Stimulated activated CD8-positive, alpha-beta memory T cell treated with anti-CD3 and anti-CD28 coated beads, Interleukin-7, amount 100 ng/mL, for 24 hours (primary cell): Measurements from ENCODE around the gene LYRM2.

Source experiments
- DNase-seq: peaks from one replicate; pipeline ENCODE4 v3.0.0-alpha.2; 2020; ENCODE audit warnings: low read depth

Gene LYRM2

DNA sequence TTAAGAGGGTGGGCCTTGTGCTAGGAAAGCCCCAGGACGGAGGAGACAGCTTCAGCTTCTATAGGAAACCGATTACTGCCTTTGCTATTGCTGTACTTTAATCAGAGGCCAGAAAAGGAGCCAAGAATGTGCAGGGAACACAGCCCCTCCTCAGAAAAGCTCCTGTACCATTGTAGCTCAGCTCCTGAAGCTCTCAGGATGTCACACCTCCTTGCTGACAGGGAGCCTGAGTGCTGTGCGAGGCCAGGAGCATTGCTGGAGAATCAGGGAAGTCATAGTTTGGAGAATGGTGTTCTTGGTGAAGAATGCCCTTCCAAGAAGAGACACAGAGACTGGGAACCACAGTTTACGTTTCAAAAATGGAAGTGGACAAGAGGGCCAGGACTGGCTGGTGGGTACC is 46.8 kb downstream of the LYRM2 start:
- DNase-seq: no peak

GRCh38 chr6:89590133-89590532 is 48.4 kb downstream of the LYRM2 start:
- DNase-seq: no peak

- no peak for DNase-seq
Measured at GRCh38 chr6:89589297-89590025, 49.1 kb downstream of the LYRM2 start.

GRCh38 chr6:89585154-89585553 is 53.4 kb downstream of the LYRM2 start:
- DNase-seq: no peak

DNA sequence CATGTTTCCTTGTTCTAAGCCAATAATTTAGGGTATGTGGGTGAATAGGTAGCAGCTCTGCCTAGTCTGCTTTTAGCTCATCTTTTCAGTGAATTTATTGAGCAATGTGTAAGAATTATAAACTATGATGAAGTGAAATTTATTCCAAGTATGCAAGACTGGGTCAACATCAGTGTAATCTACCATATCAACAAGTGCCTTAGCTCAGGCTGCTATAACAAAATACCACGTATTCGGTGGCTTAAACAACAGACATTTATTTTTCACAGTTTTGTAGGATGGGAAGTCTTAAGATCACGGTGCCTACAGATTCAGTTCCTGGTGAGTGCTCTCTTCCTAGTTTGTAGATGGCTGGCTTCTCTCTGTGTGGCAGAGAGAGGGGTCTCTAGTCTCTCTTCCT is 54.0 kb downstream of the LYRM2 start:
- no peak for DNase-seq

GRCh38 chr6:89583559-89583958 is 55.0 kb downstream of the LYRM2 start:
- DNase-seq: no peak

GRCh38 chr6:89582669-89583325 is 55.8 kb downstream of the LYRM2 start:
- DNase-seq: no peak

DNA sequence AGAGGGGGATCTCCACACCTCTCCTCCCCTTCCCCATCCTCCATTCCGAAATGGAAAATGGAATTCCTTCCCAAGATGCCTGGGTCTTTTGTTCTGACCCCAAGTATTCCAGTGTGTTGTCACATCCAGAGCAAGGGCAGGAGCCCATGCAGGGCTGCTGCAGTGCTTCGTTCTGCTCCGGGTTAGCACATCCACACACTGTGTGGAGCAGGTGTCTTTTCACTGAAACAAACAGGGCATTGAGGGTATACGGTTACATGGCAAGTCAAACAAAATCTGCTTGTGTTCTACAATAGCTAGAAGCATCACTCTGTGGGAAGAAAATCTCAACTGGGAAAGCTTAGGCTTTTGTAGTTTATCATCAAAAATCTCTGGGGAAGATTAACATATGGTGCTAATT is 56.9 kb downstream of the LYRM2 start:
- no peak for DNase-seq

GRCh38 chr6:89580997-89581666 is 57.4 kb downstream of the LYRM2 start:
- no peak for DNase-seq

DNA sequence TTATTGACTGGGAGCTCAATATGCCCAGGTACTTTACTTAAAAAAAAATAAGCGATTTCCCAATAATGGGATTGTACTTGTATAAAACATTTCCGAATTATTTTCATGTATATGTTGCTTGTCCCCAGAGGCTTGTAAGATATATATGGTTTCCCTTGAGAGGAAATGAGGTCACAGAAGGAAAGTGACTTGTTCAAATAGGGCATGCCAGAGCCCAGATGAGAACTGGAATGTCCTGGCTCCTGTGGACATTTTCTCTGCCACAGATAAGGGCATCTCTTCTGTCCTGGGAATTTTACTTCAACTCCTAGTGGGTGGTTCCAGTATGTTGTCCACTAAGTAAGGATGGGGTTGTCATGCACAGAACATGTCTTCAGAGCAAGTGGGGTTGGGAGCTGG is 63.0 kb downstream of the LYRM2 start:
- DNase-seq: no peak

- no peak for DNase-seq
Measured at GRCh38 chr6:89574910-89575561, 63.5 kb downstream of the LYRM2 start.

- DNase-seq: no peak
Measured at GRCh38 chr6:89567630-89568390, 70.7 kb downstream of the LYRM2 start.

- DNase-seq: no peak
Measured at GRCh38 chr6:89566930-89567629, 71.5 kb downstream of the LYRM2 start.

GRCh38 chr6:89566008-89566800 is 72.3 kb downstream of the LYRM2 start:
- no peak for DNase-seq

DNA sequence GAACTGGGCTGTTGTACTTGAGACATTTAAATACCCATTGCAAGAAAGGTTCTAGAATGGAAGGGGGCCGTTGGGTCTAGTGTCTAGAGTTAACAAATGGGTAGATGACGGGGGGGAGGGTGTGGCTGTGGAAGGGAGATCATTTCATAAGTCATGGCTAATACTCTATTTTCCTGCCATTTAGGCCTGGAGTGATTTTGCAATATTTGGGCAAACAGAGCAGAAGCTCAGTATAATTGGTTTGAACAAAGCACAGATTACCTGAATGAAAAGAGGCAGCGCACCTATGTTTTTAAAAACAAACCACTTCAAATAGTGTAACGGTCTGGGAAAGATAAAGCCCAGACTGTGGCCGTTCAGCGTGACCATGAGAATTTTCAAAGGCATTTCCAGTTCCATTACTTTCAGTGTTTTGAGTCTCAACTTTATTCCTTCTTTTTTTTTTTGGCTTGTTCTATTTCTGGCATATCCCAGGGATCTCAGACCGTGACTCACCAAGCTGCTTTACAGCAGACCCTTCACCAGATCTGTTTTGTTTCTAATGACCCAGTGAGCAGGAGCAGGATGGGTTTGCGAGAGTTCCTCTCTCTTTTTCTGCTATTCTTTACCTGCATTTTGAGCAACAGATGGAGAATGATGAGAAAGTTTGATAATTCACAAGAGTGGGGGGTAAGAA is 73.7 kb downstream of the LYRM2 start:
- no peak for DNase-seq

GRCh38 chr6:89563866-89564265 is 74.7 kb downstream of the LYRM2 start:
- no peak for DNase-seq

GRCh38 chr6:89562093-89562973 is 76.2 kb downstream of the LYRM2 start:
- no peak for DNase-seq

DNA sequence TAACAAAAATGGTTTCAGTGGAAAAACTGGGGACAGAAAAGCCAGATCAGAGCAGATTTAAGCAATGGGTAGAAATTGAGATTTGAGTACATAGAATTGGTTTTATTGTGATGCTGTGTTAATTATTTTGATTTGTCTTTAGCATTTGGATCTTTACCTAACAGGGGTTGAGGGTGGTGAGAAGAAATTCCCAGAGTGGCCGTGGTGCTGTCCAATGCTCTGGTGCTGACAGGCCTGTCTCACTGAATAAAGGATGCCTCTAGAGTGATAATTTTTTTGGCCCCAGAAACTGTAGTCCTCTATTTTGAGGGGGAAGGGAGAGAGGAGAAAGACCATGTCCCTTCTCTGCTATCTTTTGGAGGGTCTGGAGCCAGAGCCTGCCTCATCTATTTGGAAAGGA is 79.1 kb downstream of the LYRM2 start:
- DNase-seq: no peak

- DNase-seq: no peak
Measured at GRCh38 chr6:89555806-89556205, 82.7 kb downstream of the LYRM2 start.
